ACC112 (cell line): ENCODE results near the gene ACSBG1.

Source experiments
- H2AFZ ChIP-seq: fragments of 200-600 bp; sonication (generic); one replicate; pipeline ENCODE4 v1.6.0; 2017; ENCODE audit warnings: antibody characterized with exemption, low read length; ENCODE audit not compliant: unreplicated experiment
- H3K27ac ChIP-seq: fragments of 200-600 bp; sonication (generic); 2 replicates; pipeline ENCODE4 v1.5.1; 2014; ENCODE audit warnings: low read depth, mild to moderate bottlenecking, antibody characterized with exemption, low read length, moderate library complexity
- H3K27me3 ChIP-seq: fragments of 200-600 bp; sonication (generic); 2 replicates; pipeline ENCODE4 v1.6.1; 2014; ENCODE audit warnings: mild to moderate bottlenecking, antibody characterized with exemption, low read length, moderate library complexity, mixed read lengths; ENCODE audit not compliant: insufficient read depth
- H3K36me3 ChIP-seq: fragments of 200-600 bp; sonication (generic); 2 replicates; pipeline ENCODE4 v1.6.1; 2016; ENCODE audit warnings: mild to moderate bottlenecking, antibody characterized with exemption, low read length, moderate library complexity, mixed read lengths; ENCODE audit not compliant: insufficient read depth
- H3K4me1 ChIP-seq: fragments of 200-600 bp; sonication (generic); one replicate; pipeline ENCODE4 v1.6.1; 2016; ENCODE audit warnings: low read length, mixed read lengths; ENCODE audit not compliant: insufficient read depth, unreplicated experiment, control insufficient read depth
- H3K4me3 ChIP-seq: fragments of 200-600 bp; sonication (generic); 2 replicates; pipeline ENCODE4 v1.5.1; 2014; ENCODE audit warnings: mild to moderate bottlenecking, low read depth, low read length
- H3K79me2 ChIP-seq: fragments of 200-600 bp; sonication (generic); one replicate; pipeline ENCODE4 v1.6.0; 2016; ENCODE audit warnings: low read length; ENCODE audit not compliant: control insufficient read depth, unreplicated experiment, insufficient read depth

The ACSBG1 gene

GRCh38 chr15:78149068-78149804 is 85.1 kb downstream of the ACSBG1 start, which contains the start of gene IDH3A:
Gene IDH3A, plus strand, starts transcription at chr15:78149362. Its CDS starts 42 bp downstream, at chr15:78149404.
- peak within 1 kb of the TSS; percentile 82 for H2AFZ ChIP-seq
- H3K79me2 ChIP-seq, result peaks cover 32% of the 10 kb centered on the region
- peak within 1 kb of the TSS; percentile 80 for H3K4me3 ChIP-seq
- no peaks in the 10 kb centered on the region for H3K36me3 ChIP-seq
- H3K27ac ChIP-seq, result 0 out of 2 replicates have a peak within 1 kb of the TSS, but pooled peaks have one; percentile 10
- peaks cover 27% of the 10 kb centered on the region for H3K4me1 ChIP-seq
- H3K27me3 ChIP-seq, result no peaks in the 10 kb centered on the region

GRCh38 chr15:78148392-78149067 is 85.8 kb downstream of the ACSBG1 start:
- H3K27me3 ChIP-seq, result no peaks in the 10 kb centered on the region
- H3K4me1 ChIP-seq, result peaks cover 26% of the 10 kb centered on the region
- peak overlapping the region; percentile 82 for H2AFZ ChIP-seq
- peak overlapping the region; percentile 80 for H3K4me3 ChIP-seq
- 0 out of 2 replicates have a peak overlapping the region, but pooled peaks have one; percentile 10 for H3K27ac ChIP-seq
- H3K36me3 ChIP-seq, result no peaks in the 10 kb centered on the region
- peaks cover 30% of the 10 kb centered on the region for H3K79me2 ChIP-seq

DNA sequence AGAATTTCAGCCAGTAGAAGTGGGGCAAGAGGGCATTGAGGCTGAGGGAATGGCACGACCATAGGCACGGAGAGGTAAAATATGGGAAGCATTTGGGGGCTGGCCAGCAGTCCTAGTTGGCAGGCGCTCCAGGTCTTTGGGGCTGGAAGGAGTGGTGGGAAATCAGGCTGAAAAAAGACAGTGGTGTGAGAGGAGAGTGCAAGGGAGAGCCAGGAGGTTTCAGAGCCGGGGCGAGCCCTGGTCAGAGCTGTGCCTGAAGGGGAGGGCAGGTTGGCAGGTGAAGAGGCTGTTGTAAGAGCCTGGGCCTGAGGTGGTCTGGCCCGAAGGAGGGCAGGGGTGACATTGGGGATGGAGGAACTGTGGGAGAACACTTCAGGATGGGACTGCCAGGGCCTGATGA is 86.8 kb downstream of the ACSBG1 start:
- peaks cover 21% of the 10 kb centered on the region for H3K79me2 ChIP-seq
- peaks cover 21% of the 10 kb centered on the region for H3K4me1 ChIP-seq
- H3K27ac ChIP-seq, result no peak overlapping the region
- H2AFZ ChIP-seq, result no peak overlapping the region
- H3K4me3 ChIP-seq, result no peak overlapping the region; the same call in 1 of the 2 replicates
- no peaks in the 10 kb centered on the region for H3K36me3 ChIP-seq
- no peaks in the 10 kb centered on the region for H3K27me3 ChIP-seq

- Histone ChIP-seq H3K27me3 (no peaks in the 10 kb centered on the region), H3K36me3 (no peaks in the 10 kb centered on the region), H2AFZ (no peak overlapping the region), H3K27ac (no peak overlapping the region), H3K4me3 (no peak overlapping the region), H3K4me1 (peaks cover 21% of the 10 kb centered on the region), H3K79me2 (peaks cover 19% of the 10 kb centered on the region)
Measured at GRCh38 chr15:78146425-78147154, 87.8 kb downstream of the ACSBG1 start.

GRCh38 chr15:78142332-78142731 is 92.0 kb downstream of the ACSBG1 start:
- H3K4me1 ChIP-seq, result peaks cover 8% of the 10 kb centered on the region
- H3K36me3 ChIP-seq, result no peaks in the 10 kb centered on the region
- no peak overlapping the region for H3K4me3 ChIP-seq
- no peak overlapping the region for H2AFZ ChIP-seq
- H3K79me2 ChIP-seq, result no peaks in the 10 kb centered on the region
- no peaks in the 10 kb centered on the region for H3K27me3 ChIP-seq
- H3K27ac ChIP-seq, result no peak overlapping the region

DNA sequence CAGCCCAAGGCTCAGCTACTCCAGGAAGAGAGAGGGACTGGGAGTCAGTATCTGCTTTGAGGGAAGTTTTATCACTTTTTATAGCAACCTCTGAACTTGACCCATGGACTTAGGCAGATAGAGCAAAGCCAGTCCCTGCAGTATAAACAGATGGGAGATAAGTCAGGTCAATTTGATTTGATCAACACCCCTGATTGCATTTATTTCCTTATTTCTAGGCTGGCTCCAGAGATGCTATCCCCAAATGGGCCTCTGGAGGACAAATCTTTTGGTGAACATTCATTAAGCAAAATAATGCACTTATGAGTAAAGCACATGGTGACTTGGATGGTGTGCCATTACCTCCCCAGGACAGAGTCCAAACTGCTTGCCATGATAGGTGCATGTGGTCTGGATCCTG is 94.1 kb downstream of the ACSBG1 start:
- no peaks in the 10 kb centered on the region for H3K36me3 ChIP-seq
- no peak overlapping the region for H2AFZ ChIP-seq
- H3K4me1 ChIP-seq, result no peaks in the 10 kb centered on the region
- no peak overlapping the region for H3K27ac ChIP-seq
- no peaks in the 10 kb centered on the region for H3K79me2 ChIP-seq
- H3K27me3 ChIP-seq, result no peaks in the 10 kb centered on the region
- no peak overlapping the region for H3K4me3 ChIP-seq

- Histone ChIP-seq H3K27me3 (no peaks in the 10 kb centered on the region), H2AFZ (no peak overlapping the region), H3K4me1 (no peaks in the 10 kb centered on the region), H3K36me3 (no peaks in the 10 kb centered on the region), H3K4me3 (no peak overlapping the region), H3K27ac (no peak overlapping the region), H3K79me2 (no peaks in the 10 kb centered on the region)
Measured at GRCh38 chr15:78139578-78139977, 94.8 kb downstream of the ACSBG1 start.

- Histone ChIP-seq H2AFZ (no peak overlapping the region), H3K27ac (no peak overlapping the region), H3K27me3 (no peaks in the 10 kb centered on the region), H3K4me1 (peaks cover 3% of the 10 kb centered on the region), H3K79me2 (no peaks in the 10 kb centered on the region), H3K4me3 (no peak overlapping the region), H3K36me3 (no peaks in the 10 kb centered on the region)
Measured at GRCh38 chr15:78133801-78134200, 100.6 kb downstream of the ACSBG1 start.

DNA sequence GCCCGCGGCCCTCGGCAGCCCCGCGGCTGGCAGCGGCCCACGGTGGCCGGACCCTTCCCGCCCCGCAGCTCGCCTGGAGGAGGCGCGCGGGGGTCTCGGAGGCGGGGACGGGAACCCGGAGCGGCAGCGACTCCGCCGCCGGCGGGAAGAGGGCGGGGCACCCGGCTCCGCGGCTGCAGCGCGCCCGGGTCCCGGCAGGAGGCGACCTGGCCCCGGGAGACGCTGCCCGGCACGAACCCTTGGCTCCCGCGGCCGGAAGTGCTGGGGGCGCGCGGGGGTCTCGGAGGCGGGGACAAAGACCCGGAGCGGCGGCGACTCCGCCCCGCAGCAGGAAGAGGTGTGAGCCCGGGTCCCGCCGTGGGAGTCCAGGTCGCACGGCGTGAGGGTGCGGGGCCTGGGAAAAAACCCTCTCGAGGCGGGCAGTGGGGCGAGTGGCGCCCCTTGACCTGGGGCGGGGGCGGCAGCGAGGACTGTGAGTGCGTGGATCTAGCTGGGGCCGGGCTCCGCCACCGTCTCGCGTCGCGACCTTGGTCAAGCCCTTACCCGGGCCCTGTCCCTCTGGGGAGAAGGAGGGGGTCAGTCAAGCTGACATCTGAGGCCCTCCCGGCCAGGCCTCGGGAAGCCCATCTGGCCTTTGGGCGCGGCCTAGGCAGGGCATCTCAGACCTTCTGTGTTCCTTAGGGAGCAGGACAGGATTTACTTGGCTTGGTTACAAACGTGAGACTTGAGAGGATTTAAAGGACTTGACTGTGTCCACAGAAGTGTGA is 102.9 kb downstream of the ACSBG1 start, which contains the start of gene CIB2:
CIB2 (minus strand) TSS at position 151 of the 767 bp plus-strand sequence. CDS start 230 bp downstream, outside the sequence.
- H3K27me3 ChIP-seq, result no peaks in the 10 kb centered on the region
- no peaks in the 10 kb centered on the region for H3K79me2 ChIP-seq
- peak within 1 kb of the TSS; percentile 96 for H2AFZ ChIP-seq
- peak within 1 kb of the TSS; percentile 91 for H3K4me3 ChIP-seq
- peaks cover 3% of the 10 kb centered on the region for H3K4me1 ChIP-seq
- H3K36me3 ChIP-seq, result no peaks in the 10 kb centered on the region
- no peak within 1 kb of the TSS for H3K27ac ChIP-seq
